HepG2 (cell line): Measurements from ENCODE around the gene SBNO2. TPM values are rescaled to one million over a fixed set of nuclear protein-coding genes. Genes with fewer than 3 reads are reported as not detected.

ENCODE experiments used
- CENPT ChIP-seq: sonication (generic); formaldehyde crosslinking; IDR thresholded peaks from 2 replicates; pipeline ENCODE4 v1.8.0; 2022; ENCODE audit warnings: low read depth, mild to moderate bottlenecking, moderate library complexity, missing genetic modification reagents
- FIP1L1 ChIP-seq: fragments of 200-400 bp; formaldehyde crosslinking; IDR thresholded peaks from 2 replicates; pipeline ENCODE4 v1.6.1; 2018; ENCODE audit warnings: low read depth, mild to moderate bottlenecking, low read length, moderate library complexity, borderline replicate concordance; ENCODE audit not compliant: insufficient read depth
- GPBP1L1 ChIP-seq: sonication (generic); formaldehyde crosslinking; IDR thresholded peaks from 2 replicates; pipeline ENCODE4 v1.5.0; 2020; ENCODE audit warnings: mild to moderate bottlenecking, missing genetic modification reagents
- HIVEP1 ChIP-seq: sonication (generic); formaldehyde crosslinking; IDR thresholded peaks from 2 replicates; pipeline ENCODE4 v1.4.0; 2020; ENCODE audit warnings: mild to moderate bottlenecking, missing genetic modification reagents
- HNF4G ChIP-seq, 2 experiments: sonication (generic) in 1 of 2; formaldehyde crosslinking in 1 of 2; IDR thresholded peaks; 2 replicates each; pipeline versions ENCODE4 v1.4.0 to v1.6.1; 2011 to 2020; ENCODE audit warnings: borderline replicate concordance in 2 of 2, low read depth in 2 of 2, mild to moderate bottlenecking in 2 of 2, low read length in 1 of 2, missing genetic modification reagents in 1 of 2, moderate library complexity in 1 of 2
- KLF16 ChIP-seq, 2 experiments: sonication (generic) in 1 of 2; formaldehyde crosslinking in 1 of 2; IDR thresholded peaks; 2 replicates each; pipeline versions ENCODE4 v1.6.1 to v1.8.0; 2016 to 2023; ENCODE audit warnings: missing genetic modification reagents in 2 of 2, missing compliant biosample characterization in 1 of 2
- TERF1 ChIP-seq: sonication (generic); formaldehyde crosslinking; IDR thresholded peaks from 2 replicates; pipeline ENCODE4 v1.8.0; 2022; ENCODE audit warnings: mild to moderate bottlenecking, missing genetic modification reagents, moderate library complexity
- ZNF274 ChIP-seq: sonication (generic); formaldehyde crosslinking; IDR thresholded peaks from 2 replicates; pipeline ENCODE4 v1.5.1; 2020; ENCODE audit warnings: mild to moderate bottlenecking, missing genetic modification reagents
- ZNF350 ChIP-seq: sonication (generic); formaldehyde crosslinking; IDR thresholded peaks from 2 replicates; pipeline ENCODE4 v1.4.0; 2020; ENCODE audit warnings: mild to moderate bottlenecking, low read depth, missing genetic modification reagents, borderline replicate concordance
- ZNF547 ChIP-seq: sonication (generic); formaldehyde crosslinking; IDR thresholded peaks from 2 replicates; pipeline ENCODE4 v1.5.1; 2020; ENCODE audit warnings: mild to moderate bottlenecking, missing genetic modification reagents
- ZNF639 ChIP-seq: conservative IDR thresholded peaks from 2 replicates; pipeline ENCODE4 v1.6.1; 2018; ENCODE audit warnings: missing genetic modification reagents
- ZNF775 ChIP-seq: sonication (generic); formaldehyde crosslinking; IDR thresholded peaks from 2 replicates; pipeline ENCODE4 v1.4.0; 2020; ENCODE audit warnings: missing genetic modification reagents, mild to moderate bottlenecking, moderate library complexity, borderline replicate concordance
- ZSCAN5A ChIP-seq: sonication (generic); formaldehyde crosslinking; IDR thresholded peaks from 2 replicates; pipeline ENCODE4 v1.8.0; 2022; ENCODE audit warnings: mild to moderate bottlenecking, missing genetic modification reagents, borderline replicate concordance
- polyA plus RNA-seq, 8 experiments: library from polyadenylated mRNA; depleted of rRNA in 3 of 8; stranded (reverse) in 7 of 8; unstranded in 1 of 8; fragments of >200 nt; fragmentation: Illumina TruSeq in 4 of 8; extraction: Trizol in 4 of 8; gene quantifications; 2 replicates each; pipeline versions ENCODE4 v1.2.1 to v1.2.3, GENCODE V29; 2011 to 2016; ENCODE audit warnings: low read depth in 4 of 8, missing spikeins in 1 of 8, mixed read lengths in 1 of 8; ENCODE audit not compliant: insufficient read depth in 1 of 8
- total RNA-seq, 5 experiments: library from RNA; depleted of rRNA; stranded (reverse); fragments of >200 nt; fragmentation: Illumina TruSeq; extraction: Trizol; gene quantifications; 2 replicates each; pipeline ENCODE4 v1.2.3, GENCODE V29; 2016; ENCODE audit warnings: low read depth in 1 of 5
- TF ChIP-seq, protein P1 (sequence below): sonication (generic); formaldehyde crosslinking; IDR thresholded peaks from 2 replicates; pipeline ENCODE4 v1.5.1; 2020; ENCODE audit warnings: mild to moderate bottlenecking, missing genetic modification reagents, moderate library complexity
- TF ChIP-seq, protein P2 (sequence below): sonication (generic); formaldehyde crosslinking; IDR thresholded peaks from 2 replicates; pipeline ENCODE4 v1.5.1; 2020; ENCODE audit warnings: missing genetic modification reagents, mild to moderate bottlenecking, borderline replicate concordance

Gene SBNO2
- total and polyA plus RNA-seq, 2 of the 13 experiments (the other 11 are each of a cell fraction or from before 2014, with no cell fraction given), result 8.6 to 10.4 TPM

GRCh38 chr19:1098177-1099051, 75.7 kb downstream of the SBNO2 start (continued):
- TF ChIP-seq, protein P1, sequence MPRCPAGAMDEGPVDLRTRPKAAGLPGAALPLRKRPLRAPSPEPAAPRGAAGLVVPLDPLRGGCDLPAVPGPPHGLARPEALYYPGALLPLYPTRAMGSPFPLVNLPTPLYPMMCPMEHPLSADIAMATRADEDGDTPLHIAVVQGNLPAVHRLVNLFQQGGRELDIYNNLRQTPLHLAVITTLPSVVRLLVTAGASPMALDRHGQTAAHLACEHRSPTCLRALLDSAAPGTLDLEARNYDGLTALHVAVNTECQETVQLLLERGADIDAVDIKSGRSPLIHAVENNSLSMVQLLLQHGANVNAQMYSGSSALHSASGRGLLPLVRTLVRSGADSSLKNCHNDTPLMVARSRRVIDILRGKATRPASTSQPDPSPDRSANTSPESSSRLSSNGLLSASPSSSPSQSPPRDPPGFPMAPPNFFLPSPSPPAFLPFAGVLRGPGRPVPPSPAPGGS (CRISPR knock-in tag), result 0 out of 2 replicates have a peak, but pooled peaks have one; percentile 23
- TF ChIP-seq HNF4G (IDR thresholded peaks at IDR 0.05; ENCODE audit: borderline replicate concordance, low read depth, low read length) (peak; percentile 93), HNF4G (CRISPR knock-in tag; IDR thresholded peaks at IDR 0.05; ENCODE audit: borderline replicate concordance, low read depth) (peak; percentile 92), GPBP1L1 (CRISPR knock-in tag) (no peak), ZNF775 (0 out of 2 replicates have a peak, but pooled peaks have one; percentile 43), CENPT (CRISPR knock-in tag) (no peak), TERF1 (CRISPR knock-in tag) (no peak), ZNF639 (0 out of 2 replicates have a peak, but pooled peaks have one; percentile 32), FIP1L1 (peak; percentile 38; the same call in 1 of the 2 replicates), HIVEP1 (CRISPR knock-in tag) (no peak), ZSCAN5A (CRISPR knock-in tag) (peak; percentile 59; the same call in 1 of the 2 replicates), ZNF350 (peak; percentile 32), ZNF274 (CRISPR knock-in tag) (no peak), ZNF547 (CRISPR knock-in tag) (no peak), KLF16 (CRISPR knock-in tag; IDR thresholded peaks at IDR 0.05) (no peak; a peak in 1 of 4 replicates)
- TF ChIP-seq, protein P2, sequence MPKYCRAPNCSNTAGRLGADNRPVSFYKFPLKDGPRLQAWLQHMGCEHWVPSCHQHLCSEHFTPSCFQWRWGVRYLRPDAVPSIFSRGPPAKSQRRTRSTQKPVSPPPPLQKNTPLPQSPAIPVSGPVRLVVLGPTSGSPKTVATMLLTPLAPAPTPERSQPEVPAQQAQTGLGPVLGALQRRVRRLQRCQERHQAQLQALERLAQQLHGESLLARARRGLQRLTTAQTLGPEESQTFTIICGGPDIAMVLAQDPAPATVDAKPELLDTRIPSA (CRISPR knock-in tag), result no peak; the same call in 1 of the 2 replicates
